ENCODE results near the gene TRIM44.
"Not testable (repeated sequence)": the region's sequence is repeated elsewhere in the genome, so short reads cannot be mapped to it uniquely, and the experiment has no call there.

The TRIM44 gene

GRCh38 chr11:35859301-35859700 is 196.7 kb downstream of the TRIM44 start:
- Histone ChIP-seq H3K4me3 (ENCODE audit: low read depth, low read length) (no peak overlapping the region), H4K12ac (ENCODE audit: low read depth, low read length) (no peak overlapping the region), H3K18ac (ENCODE audit: low read length) (no peak overlapping the region), H3K23ac (ENCODE audit: low read length) (no peak overlapping the region), H2BK5ac (ENCODE audit: low read depth, low read length, poor library complexity) (no peak overlapping the region), H2BK120ac (ENCODE audit: insufficient read depth, low read length, poor library complexity) (no peak overlapping the region), H2BK12ac (ENCODE audit: low read length) (no peak overlapping the region), H2AK5ac (ENCODE audit: low read length) (no peak overlapping the region), H3K4me2 (ENCODE audit: low read length) (no peak overlapping the region), H2AFZ (ENCODE audit: insufficient read depth, low read length, poor library complexity) (no peak overlapping the region), H3K4me1 (ENCODE audit: control insufficient read depth in 1 of 2, insufficient read depth in 2 of 2, low read length in 2 of 2) (peaks cover 2% of the 10 kb centered on the region in 2 experiments), H3K9ac (ENCODE audit: low read length) (no peak overlapping the region), H3K14ac (ENCODE audit: low read length) (no peak overlapping the region), H3K4ac (ENCODE audit: low read depth, low read length) (no peak overlapping the region), H3K79me2 (ENCODE audit: control insufficient read depth, insufficient read depth, low read length, poor library complexity) (no peaks in the 10 kb centered on the region), H3K27me3 (ENCODE audit: insufficient read depth, low read length) (no peaks in the 10 kb centered on the region), H3K36me3 (ENCODE audit: control insufficient read depth in 1 of 2, insufficient read depth in 2 of 2, low read length in 2 of 2) (no peaks in the 10 kb centered on the region), H3K79me1 (ENCODE audit: low read length) (no peaks in the 10 kb centered on the region), H3K27ac (ENCODE audit: low read depth, low read length) (no peak overlapping the region), H4K8ac (ENCODE audit: low read depth, low read length) (no peak overlapping the region), H4K91ac (ENCODE audit: low read depth, low read length) (peak overlapping the region; percentile 12), H3K9me3 (ENCODE audit: insufficient read depth, low read depth, low read length) (peaks cover 1% of the 10 kb centered on the region)
- no CpG with 5 or more reads among the region's 2 CpGs for WGBS (ENCODE audit: extremely low coverage, insufficient coverage, insufficient read length)
- DNase-seq: no peak

GRCh38 chr11:35860194-35860593 is 197.6 kb downstream of the TRIM44 start:
- H4K8ac ChIP-seq (ENCODE audit: low read depth, low read length); H2BK12ac ChIP-seq (ENCODE audit: low read length); H2BK120ac ChIP-seq (ENCODE audit: insufficient read depth, low read length, poor library complexity); H3K79me1 ChIP-seq (ENCODE audit: low read length); H3K23ac ChIP-seq (ENCODE audit: low read length); H3K18ac ChIP-seq (ENCODE audit: low read length); H3K27ac ChIP-seq (ENCODE audit: low read depth, low read length); H3K4ac ChIP-seq (ENCODE audit: low read depth, low read length); H3K9me3 ChIP-seq (ENCODE audit: insufficient read depth, low read depth, low read length); H3K4me3 ChIP-seq (ENCODE audit: low read depth, low read length); H2AFZ ChIP-seq (ENCODE audit: insufficient read depth, low read length, poor library complexity); H3K9ac ChIP-seq (ENCODE audit: low read length); H3K27me3 ChIP-seq (ENCODE audit: insufficient read depth, low read length); H3K79me2 ChIP-seq (ENCODE audit: control insufficient read depth, insufficient read depth, low read length, poor library complexity); H4K12ac ChIP-seq (ENCODE audit: low read depth, low read length); H3K4me2 ChIP-seq (ENCODE audit: low read length); H2AK5ac ChIP-seq (ENCODE audit: low read length); H3K14ac ChIP-seq (ENCODE audit: low read length); H3K36me3 ChIP-seq (ENCODE audit: control insufficient read depth in 1 of 2, insufficient read depth in 2 of 2, low read length in 2 of 2); DNase-seq; H2BK5ac ChIP-seq (ENCODE audit: low read depth, low read length, poor library complexity); H4K91ac ChIP-seq (ENCODE audit: low read depth, low read length); H3K4me1 ChIP-seq (ENCODE audit: control insufficient read depth in 1 of 2, insufficient read depth in 2 of 2, low read length in 2 of 2): not testable (repeated sequence)
- WGBS (ENCODE audit: extremely low coverage, insufficient coverage, insufficient read length): no CpG with 5 or more reads among the region's 3 CpGs

GRCh38 chr11:35861191-35861590 is 198.6 kb downstream of the TRIM44 start:
- DNase-seq: no peak
- no peak overlapping the region for H3K23ac ChIP-seq (ENCODE audit: low read length)
- H3K4me1 ChIP-seq (ENCODE audit: control insufficient read depth in 1 of 2, insufficient read depth in 2 of 2, low read length in 2 of 2): peaks cover 2% of the 10 kb centered on the region in 2 experiments
- H3K27me3 ChIP-seq (ENCODE audit: insufficient read depth, low read length): no peaks in the 10 kb centered on the region
- no peak overlapping the region for H4K12ac ChIP-seq (ENCODE audit: low read depth, low read length)
- H3K18ac ChIP-seq (ENCODE audit: low read length): no peak overlapping the region
- no peak overlapping the region for H3K9ac ChIP-seq (ENCODE audit: low read length)
- no peak overlapping the region for H2BK12ac ChIP-seq (ENCODE audit: low read length)
- no peak overlapping the region for H3K14ac ChIP-seq (ENCODE audit: low read length)
- H3K79me1 ChIP-seq (ENCODE audit: low read length): no peaks in the 10 kb centered on the region
- H3K79me2 ChIP-seq (ENCODE audit: control insufficient read depth, insufficient read depth, low read length, poor library complexity): no peaks in the 10 kb centered on the region
- H3K4ac ChIP-seq (ENCODE audit: low read depth, low read length): no peak overlapping the region
- no CpG with 5 or more reads among the region's 15 CpGs for WGBS (ENCODE audit: extremely low coverage, insufficient coverage, insufficient read length)
- H3K9me3 ChIP-seq (ENCODE audit: insufficient read depth, low read depth, low read length): peaks cover 3% of the 10 kb centered on the region
- no peak overlapping the region for H4K91ac ChIP-seq (ENCODE audit: low read depth, low read length)
- no peak overlapping the region for H2BK5ac ChIP-seq (ENCODE audit: low read depth, low read length, poor library complexity)
- no peaks in the 10 kb centered on the region for H3K36me3 ChIP-seq (ENCODE audit: control insufficient read depth in 1 of 2, insufficient read depth in 2 of 2, low read length in 2 of 2)
- H4K8ac ChIP-seq (ENCODE audit: low read depth, low read length): no peak overlapping the region
- no peak overlapping the region for H2BK120ac ChIP-seq (ENCODE audit: insufficient read depth, low read length, poor library complexity)
- no peak overlapping the region for H2AFZ ChIP-seq (ENCODE audit: insufficient read depth, low read length, poor library complexity)
- no peak overlapping the region for H3K4me2 ChIP-seq (ENCODE audit: low read length)
- H3K27ac ChIP-seq (ENCODE audit: low read depth, low read length): no peak overlapping the region
- H3K4me3 ChIP-seq (ENCODE audit: low read depth, low read length): no peak overlapping the region
- no peak overlapping the region for H2AK5ac ChIP-seq (ENCODE audit: low read length)

- H3K27me3 ChIP-seq (ENCODE audit: insufficient read depth, low read length): no peaks in the 10 kb centered on the region
- H3K27ac ChIP-seq (ENCODE audit: low read depth, low read length): no peak overlapping the region
- no peak overlapping the region for H3K4me3 ChIP-seq (ENCODE audit: low read depth, low read length)
- no peaks in the 10 kb centered on the region for H3K79me2 ChIP-seq (ENCODE audit: control insufficient read depth, insufficient read depth, low read length, poor library complexity)
- no peak overlapping the region for H2BK12ac ChIP-seq (ENCODE audit: low read length)
- no peak overlapping the region for H4K91ac ChIP-seq (ENCODE audit: low read depth, low read length)
- no peak overlapping the region for H3K18ac ChIP-seq (ENCODE audit: low read length)
- H3K23ac ChIP-seq (ENCODE audit: low read length): no peak overlapping the region
- no peak overlapping the region for H3K14ac ChIP-seq (ENCODE audit: low read length)
- no peak overlapping the region for H3K4me2 ChIP-seq (ENCODE audit: low read length)
- no peak overlapping the region for H4K8ac ChIP-seq (ENCODE audit: low read depth, low read length)
- H3K36me3 ChIP-seq (ENCODE audit: control insufficient read depth in 1 of 2, insufficient read depth in 2 of 2, low read length in 2 of 2): no peaks in the 10 kb centered on the region
- H2BK120ac ChIP-seq (ENCODE audit: insufficient read depth, low read length, poor library complexity): no peak overlapping the region
- no peak overlapping the region for H4K12ac ChIP-seq (ENCODE audit: low read depth, low read length)
- no CpG with 5 or more reads among the region's 3 CpGs for WGBS (ENCODE audit: extremely low coverage, insufficient coverage, insufficient read length)
- no peak overlapping the region for H3K4ac ChIP-seq (ENCODE audit: low read depth, low read length)
- H3K79me1 ChIP-seq (ENCODE audit: low read length): no peaks in the 10 kb centered on the region
- peaks cover 3% of the 10 kb centered on the region for H3K9me3 ChIP-seq (ENCODE audit: insufficient read depth, low read depth, low read length)
- H2BK5ac ChIP-seq (ENCODE audit: low read depth, low read length, poor library complexity): no peak overlapping the region
- no peak overlapping the region for H2AFZ ChIP-seq (ENCODE audit: insufficient read depth, low read length, poor library complexity)
- DNase-seq: peak in 1 of 2 donors; percentile 66
- H3K4me1 ChIP-seq (ENCODE audit: control insufficient read depth in 1 of 2, insufficient read depth in 2 of 2, low read length in 2 of 2): peaks cover 2% of the 10 kb centered on the region in 2 experiments
- H2AK5ac ChIP-seq (ENCODE audit: low read length): no peak overlapping the region
- no peak overlapping the region for H3K9ac ChIP-seq (ENCODE audit: low read length)
Observed at GRCh38 chr11:35862666-35863065, 200.1 kb downstream of the TRIM44 start.
